ENCODE measurements around the gene ESPN.
"Not testable (repeated sequence)": the region's sequence is repeated elsewhere in the genome, so short reads cannot be mapped to it uniquely, and the experiment has no call there.

Gene ESPN

DNA sequence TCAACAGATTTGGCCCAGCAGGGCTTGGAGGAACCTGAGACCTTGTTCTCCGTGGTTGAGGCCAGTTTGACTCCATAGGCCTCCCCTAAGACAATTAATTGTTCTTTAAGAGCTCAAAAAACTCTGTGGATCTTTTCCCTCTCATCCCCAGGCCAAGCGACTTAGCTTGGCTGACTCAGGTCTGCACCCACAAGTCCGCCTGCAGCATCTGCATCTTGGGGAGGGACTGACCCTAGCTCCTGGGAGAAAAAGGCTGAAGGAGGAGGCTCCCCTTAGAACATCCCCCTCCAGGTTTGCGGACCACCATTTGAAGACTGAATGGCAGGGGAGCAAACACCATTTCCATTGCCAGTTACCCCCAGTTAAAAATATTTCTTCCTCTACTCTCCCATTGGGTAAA lies 3.3 kb upstream of the ESPN start:
- Histone ChIP-seq H3K4me1 (ENCODE audit: control insufficient read depth, insufficient read depth, low read length) (no peaks in the 10 kb centered on the region), H3K27me3 (ENCODE audit: control insufficient read depth, insufficient read depth, low read length) (peaks cover 92% of the 10 kb centered on the region), H3K4me3 (ENCODE audit: low read depth, low read length) (no peak overlapping the region), H3K9ac (ENCODE audit: low read depth, low read length) (no peak overlapping the region), H3K36me3 (ENCODE audit: control insufficient read depth, insufficient read depth, low read length) (no peaks in the 10 kb centered on the region), H3K9me3 (ENCODE audit: control insufficient read depth, insufficient read depth, low read length) (no peaks in the 10 kb centered on the region)

DNA sequence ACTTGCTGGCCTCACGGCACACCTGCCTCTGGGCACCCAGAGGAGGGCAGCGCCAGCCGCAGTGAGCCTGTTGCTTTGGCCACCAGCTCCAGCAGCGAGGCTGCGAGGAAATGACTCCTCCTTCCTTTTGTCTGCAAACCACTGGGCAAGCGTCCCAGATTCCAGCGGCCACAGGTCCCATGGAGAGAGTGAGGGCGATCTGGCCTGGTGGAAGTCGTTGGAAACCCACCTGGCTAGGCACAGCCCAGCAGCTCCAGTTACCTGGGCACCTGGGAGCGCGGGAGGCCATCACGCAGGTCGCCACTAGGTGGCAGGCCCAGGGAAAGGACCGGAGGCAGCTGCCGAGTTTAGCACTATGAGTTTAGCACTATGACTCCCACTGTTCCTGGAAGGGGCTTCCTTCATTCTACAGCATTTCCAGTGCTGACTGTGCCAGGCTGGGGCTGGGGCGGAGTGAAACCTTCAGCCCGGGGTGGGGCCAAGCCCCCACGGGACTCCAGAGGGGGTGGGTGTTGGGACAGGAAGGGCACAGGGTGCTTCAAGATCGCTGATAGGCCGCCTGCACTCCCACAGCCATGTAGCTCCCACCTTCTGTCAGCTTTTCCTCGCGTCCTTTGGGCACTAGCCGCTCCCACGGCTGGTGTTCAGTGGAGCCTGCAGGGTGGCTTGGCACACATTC lies 1.1 kb upstream of the ESPN start:
- peaks cover 79% of the 10 kb centered on the region for H3K27me3 ChIP-seq (ENCODE audit: control insufficient read depth, insufficient read depth, low read length)
- no peaks in the 10 kb centered on the region for H3K4me1 ChIP-seq (ENCODE audit: control insufficient read depth, insufficient read depth, low read length)
- no peaks in the 10 kb centered on the region for H3K36me3 ChIP-seq (ENCODE audit: control insufficient read depth, insufficient read depth, low read length)
- no peaks in the 10 kb centered on the region for H3K9me3 ChIP-seq (ENCODE audit: control insufficient read depth, insufficient read depth, low read length)
- H3K9ac ChIP-seq (ENCODE audit: low read depth, low read length): no peak overlapping the region
- H3K4me3 ChIP-seq (ENCODE audit: low read depth, low read length): peak overlapping the region; percentile 46

DNA sequence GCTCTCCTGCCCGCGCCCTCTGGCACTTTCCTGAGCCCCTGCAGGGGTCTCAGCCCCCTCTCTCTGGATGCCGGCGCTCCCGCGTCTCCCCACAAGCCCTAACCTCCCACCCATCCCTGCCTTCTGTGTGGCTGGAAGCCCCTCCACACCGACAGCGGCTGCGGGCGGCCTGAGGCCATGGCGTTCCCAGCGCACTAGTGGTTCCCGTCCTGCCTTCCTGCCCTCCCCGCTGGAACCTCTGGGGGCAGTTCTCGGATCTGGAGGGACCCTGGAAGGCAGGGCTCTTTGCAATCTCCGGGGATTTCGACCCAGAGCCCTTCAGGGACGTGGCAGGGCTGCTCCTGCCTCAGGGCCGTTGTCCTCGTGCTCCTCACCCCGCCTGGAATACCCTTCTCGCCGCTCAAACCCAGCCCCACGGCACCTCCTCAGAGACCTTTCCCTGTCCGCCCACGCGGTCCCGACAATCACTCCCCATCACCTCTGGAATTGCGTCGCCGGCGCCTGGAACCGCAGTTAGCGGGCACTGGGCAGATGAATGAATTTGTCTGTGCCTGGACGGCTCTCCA lies 493 bp upstream of the ESPN start:
- no peak overlapping the region for H3K9ac ChIP-seq (ENCODE audit: low read depth, low read length)

DNA sequence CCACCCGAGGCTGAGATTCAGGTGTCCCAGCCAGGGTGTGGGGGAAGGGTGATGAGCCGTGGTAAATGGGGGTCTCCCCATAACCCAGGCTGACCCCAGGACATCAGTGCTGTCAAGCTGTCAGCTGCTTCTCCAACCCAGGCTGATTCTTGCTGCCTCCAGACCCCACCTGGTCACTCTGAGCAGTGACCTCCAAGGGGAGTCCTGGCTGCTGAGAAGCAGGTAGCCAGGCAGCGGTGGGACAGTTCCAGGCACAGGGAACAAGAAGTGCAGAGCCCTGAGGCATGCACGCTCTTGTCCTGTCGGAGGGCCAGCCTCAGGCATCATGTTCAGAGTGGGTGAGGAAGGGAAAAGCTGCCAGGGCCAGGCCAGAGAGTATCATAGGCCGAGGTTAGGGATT lies 1.1 kb downstream of the ESPN start:
- Histone ChIP-seq H3K27me3 (ENCODE audit: control insufficient read depth, insufficient read depth, low read length) (peaks cover 62% of the 10 kb centered on the region), H3K4me3 (ENCODE audit: low read depth, low read length) (peak overlapping the region; percentile 33)

More for the DNA sequence above, 493 bp upstream of the ESPN start:
- H3K27me3 ChIP-seq (ENCODE audit: control insufficient read depth, insufficient read depth, low read length): peaks cover 72% of the 10 kb centered on the region
- H3K4me3 ChIP-seq (ENCODE audit: low read depth, low read length): peak overlapping the region; percentile 46
- no peaks in the 10 kb centered on the region for H3K36me3 ChIP-seq (ENCODE audit: control insufficient read depth, insufficient read depth, low read length)
- no peaks in the 10 kb centered on the region for H3K9me3 ChIP-seq (ENCODE audit: control insufficient read depth, insufficient read depth, low read length)
- H3K4me1 ChIP-seq (ENCODE audit: control insufficient read depth, insufficient read depth, low read length): no peaks in the 10 kb centered on the region

DNA sequence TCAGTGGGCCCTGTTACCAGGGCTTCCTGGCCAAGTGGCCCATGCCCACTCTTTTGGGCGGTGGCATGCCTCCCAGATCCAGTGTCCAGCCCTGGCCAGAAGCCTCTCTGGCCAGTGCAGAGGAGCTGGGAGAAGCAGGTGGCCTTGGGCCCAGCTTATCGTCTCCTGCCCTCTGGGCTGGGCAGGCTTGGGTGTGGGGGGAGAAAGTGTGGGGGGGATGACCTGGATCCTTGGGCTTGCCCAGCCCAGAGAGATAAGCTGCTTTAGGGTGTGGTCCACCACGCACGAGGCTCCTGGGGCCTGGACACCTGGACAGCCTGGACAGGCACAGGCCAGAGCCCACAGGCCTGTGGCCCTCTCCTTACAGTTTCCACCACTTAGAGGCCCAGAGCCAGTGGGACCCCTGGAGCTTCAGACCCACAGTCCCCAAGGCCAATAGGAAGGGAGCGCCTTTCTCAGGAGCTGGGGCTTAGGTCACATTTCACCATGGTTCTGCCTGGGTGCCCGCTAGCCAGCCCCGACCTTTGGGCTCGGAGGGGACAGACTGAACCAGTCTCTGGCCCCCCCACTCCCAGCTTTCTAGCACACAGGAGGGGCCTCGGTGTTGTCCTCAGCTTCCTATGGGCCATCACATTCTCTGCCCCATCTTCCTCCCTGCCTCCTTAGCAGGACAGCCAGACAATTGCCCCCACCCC lies 1.8 kb downstream of the ESPN start:
- peaks cover 54% of the 10 kb centered on the region for H3K27me3 ChIP-seq (ENCODE audit: control insufficient read depth, insufficient read depth, low read length)
- no peak overlapping the region for H3K9ac ChIP-seq (ENCODE audit: low read depth, low read length)
- no peak overlapping the region for H3K4me3 ChIP-seq (ENCODE audit: low read depth, low read length)
- no peaks in the 10 kb centered on the region for H3K36me3 ChIP-seq (ENCODE audit: control insufficient read depth, insufficient read depth, low read length)
- H3K4me1 ChIP-seq (ENCODE audit: control insufficient read depth, insufficient read depth, low read length): no peaks in the 10 kb centered on the region
- H3K9me3 ChIP-seq (ENCODE audit: control insufficient read depth, insufficient read depth, low read length): no peaks in the 10 kb centered on the region

More for the DNA sequence above, 1.1 kb downstream of the ESPN start:
- no peaks in the 10 kb centered on the region for H3K36me3 ChIP-seq (ENCODE audit: control insufficient read depth, insufficient read depth, low read length)
- H3K9me3 ChIP-seq (ENCODE audit: control insufficient read depth, insufficient read depth, low read length): no peaks in the 10 kb centered on the region
- no peak overlapping the region for H3K9ac ChIP-seq (ENCODE audit: low read depth, low read length)
- no peaks in the 10 kb centered on the region for H3K4me1 ChIP-seq (ENCODE audit: control insufficient read depth, insufficient read depth, low read length)

DNA sequence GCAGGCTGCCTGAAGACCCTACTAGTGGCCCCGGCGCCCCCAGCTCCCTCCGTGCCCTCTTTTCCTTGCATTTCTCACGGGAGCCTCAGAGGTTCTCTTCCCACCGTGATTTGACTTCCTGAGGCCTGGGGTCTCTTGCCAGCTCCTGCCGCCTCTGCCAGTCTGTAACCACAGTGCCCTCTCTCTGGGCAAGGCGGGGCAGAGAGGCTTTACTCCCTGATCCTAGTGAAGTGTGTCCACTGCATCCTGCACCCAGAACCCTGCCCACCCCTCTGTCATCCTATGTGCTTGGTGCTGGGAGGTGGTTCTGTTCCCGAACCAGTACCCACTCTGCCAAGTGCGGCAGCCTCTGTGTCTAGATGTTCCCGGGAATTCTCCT lies 2.4 kb downstream of the ESPN start:
- no peak overlapping the region for H3K9ac ChIP-seq (ENCODE audit: low read depth, low read length)
- no peak overlapping the region for H3K4me3 ChIP-seq (ENCODE audit: low read depth, low read length)
- H3K4me1 ChIP-seq (ENCODE audit: control insufficient read depth, insufficient read depth, low read length): no peaks in the 10 kb centered on the region
- no peaks in the 10 kb centered on the region for H3K9me3 ChIP-seq (ENCODE audit: control insufficient read depth, insufficient read depth, low read length)
- peaks cover 49% of the 10 kb centered on the region for H3K27me3 ChIP-seq (ENCODE audit: control insufficient read depth, insufficient read depth, low read length)
- H3K36me3 ChIP-seq (ENCODE audit: control insufficient read depth, insufficient read depth, low read length): no peaks in the 10 kb centered on the region

DNA sequence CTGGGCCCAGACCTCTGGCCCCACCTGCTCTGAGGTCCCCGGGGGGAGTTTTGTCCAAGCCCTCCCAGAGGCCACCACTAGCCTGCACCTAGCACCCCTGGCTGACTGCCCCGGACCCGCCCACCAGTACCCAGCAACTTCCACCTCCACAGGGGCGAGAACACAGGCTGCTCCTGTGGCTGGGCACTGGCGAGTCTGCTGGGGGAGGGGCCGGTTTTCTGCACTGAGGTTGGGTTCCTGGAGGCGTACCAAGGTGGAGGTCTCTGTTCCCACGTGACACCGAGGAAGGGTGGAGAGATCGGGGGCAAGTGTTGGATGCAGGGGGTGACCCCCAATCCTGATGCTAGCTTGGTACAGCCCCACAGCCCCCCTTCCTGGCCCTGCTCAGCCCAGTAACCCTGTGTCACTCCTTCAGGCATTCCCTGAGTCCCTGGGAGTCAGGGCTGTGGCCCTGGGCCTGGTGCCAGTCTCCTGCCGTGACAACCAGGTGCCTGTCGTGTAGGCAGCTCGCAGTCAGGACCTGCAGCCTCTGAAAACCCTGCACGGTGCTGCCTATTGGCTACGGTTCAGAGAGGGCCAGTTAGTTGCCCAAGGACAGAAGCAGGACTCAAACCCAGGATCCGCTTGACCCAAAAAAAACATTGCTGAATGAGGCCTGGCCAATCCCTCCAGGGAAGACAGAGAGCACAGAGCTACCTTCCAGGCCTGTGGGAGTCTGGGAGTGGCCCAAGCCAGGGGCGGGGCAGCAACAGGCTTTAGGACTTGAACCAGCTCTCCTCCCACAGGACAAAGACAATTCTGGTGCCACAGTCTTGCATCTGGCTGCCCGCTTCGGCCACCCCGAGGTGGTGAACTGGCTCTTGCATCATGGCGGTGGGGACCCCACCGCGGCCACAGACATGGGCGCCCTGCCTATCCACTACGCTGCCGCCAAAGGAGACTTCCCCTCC lies 3.1 kb downstream of the ESPN start:
- Histone ChIP-seq H3K36me3 (ENCODE audit: control insufficient read depth, insufficient read depth, low read length) (no peaks in the 10 kb centered on the region), H3K27me3 (ENCODE audit: control insufficient read depth, insufficient read depth, low read length) (peaks cover 43% of the 10 kb centered on the region), H3K4me3 (ENCODE audit: low read depth, low read length) (no peak overlapping the region), H3K9ac (ENCODE audit: low read depth, low read length) (no peak overlapping the region), H3K4me1 (ENCODE audit: control insufficient read depth, insufficient read depth, low read length) (no peaks in the 10 kb centered on the region), H3K9me3 (ENCODE audit: control insufficient read depth, insufficient read depth, low read length) (no peaks in the 10 kb centered on the region)

DNA sequence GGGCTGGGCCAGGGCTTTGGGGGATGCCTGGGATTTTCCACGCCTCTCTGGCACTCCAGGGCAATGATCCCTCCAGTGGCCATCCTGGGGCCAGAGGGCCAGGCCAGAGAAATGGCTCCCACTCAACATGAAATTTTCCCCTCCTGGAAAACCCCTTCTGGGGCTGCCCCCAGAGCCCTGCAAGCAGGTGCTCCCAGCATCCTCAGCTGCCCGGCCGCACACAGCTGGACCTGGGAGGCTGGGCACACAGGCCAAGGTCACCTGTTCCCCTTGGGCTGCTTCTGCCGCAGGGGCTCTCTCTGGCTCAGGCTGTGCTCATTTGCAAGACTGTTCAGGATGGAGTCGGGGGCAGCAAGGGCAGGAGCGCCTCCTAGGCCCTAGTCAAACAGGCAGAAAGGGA lies 3.9 kb downstream of the ESPN start:
- H3K36me3 ChIP-seq (ENCODE audit: control insufficient read depth, insufficient read depth, low read length); H3K4me3 ChIP-seq (ENCODE audit: low read depth, low read length); H3K9ac ChIP-seq (ENCODE audit: low read depth, low read length); H3K9me3 ChIP-seq (ENCODE audit: control insufficient read depth, insufficient read depth, low read length); H3K4me1 ChIP-seq (ENCODE audit: control insufficient read depth, insufficient read depth, low read length): not testable (repeated sequence)
- H3K27me3 ChIP-seq (ENCODE audit: control insufficient read depth, insufficient read depth, low read length): peaks cover 35% of the 10 kb centered on the region

DNA sequence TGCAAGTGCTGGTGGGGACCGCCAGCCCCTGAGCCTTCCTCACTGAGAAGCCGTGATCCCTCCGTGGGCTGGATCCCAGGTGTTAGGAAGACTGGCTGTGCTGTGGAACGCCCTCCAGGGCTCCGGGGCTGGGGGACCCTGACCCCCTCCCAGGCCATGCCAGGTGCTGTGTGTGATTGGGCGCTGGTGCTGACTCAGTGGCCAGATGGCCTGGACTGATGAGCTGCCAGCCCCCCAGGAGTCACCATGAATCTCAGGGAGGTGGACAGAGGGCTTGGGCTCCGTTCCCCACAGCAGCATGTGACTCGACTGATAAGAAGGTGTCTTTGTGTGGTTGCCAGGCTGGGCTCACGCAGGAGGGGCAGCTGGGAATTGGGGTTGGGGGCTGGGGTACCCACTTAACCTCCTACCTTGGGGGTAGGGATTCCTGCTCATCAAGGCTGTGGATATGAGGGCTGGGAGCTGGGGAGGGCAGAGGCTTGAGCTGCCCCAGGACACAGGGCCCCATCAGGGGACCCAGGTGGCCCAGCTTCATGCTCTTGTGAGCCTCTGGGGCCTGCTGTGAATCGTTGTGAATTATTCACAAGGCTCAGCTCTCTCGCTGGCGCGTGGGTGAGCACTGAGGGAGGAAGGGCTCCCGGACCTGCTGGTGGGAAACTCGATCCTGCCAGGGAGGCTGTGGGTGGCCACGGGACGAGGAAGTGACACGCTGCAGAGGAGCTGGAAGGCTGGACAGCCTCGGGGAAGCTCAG lies 5.3 kb downstream of the ESPN start:
- peaks cover 23% of the 10 kb centered on the region for H3K27me3 ChIP-seq (ENCODE audit: control insufficient read depth, insufficient read depth, low read length)
- H3K4me1 ChIP-seq (ENCODE audit: control insufficient read depth, insufficient read depth, low read length); H3K36me3 ChIP-seq (ENCODE audit: control insufficient read depth, insufficient read depth, low read length); H3K9me3 ChIP-seq (ENCODE audit: control insufficient read depth, insufficient read depth, low read length); H3K4me3 ChIP-seq (ENCODE audit: low read depth, low read length); H3K9ac ChIP-seq (ENCODE audit: low read depth, low read length): not testable (repeated sequence)

DNA sequence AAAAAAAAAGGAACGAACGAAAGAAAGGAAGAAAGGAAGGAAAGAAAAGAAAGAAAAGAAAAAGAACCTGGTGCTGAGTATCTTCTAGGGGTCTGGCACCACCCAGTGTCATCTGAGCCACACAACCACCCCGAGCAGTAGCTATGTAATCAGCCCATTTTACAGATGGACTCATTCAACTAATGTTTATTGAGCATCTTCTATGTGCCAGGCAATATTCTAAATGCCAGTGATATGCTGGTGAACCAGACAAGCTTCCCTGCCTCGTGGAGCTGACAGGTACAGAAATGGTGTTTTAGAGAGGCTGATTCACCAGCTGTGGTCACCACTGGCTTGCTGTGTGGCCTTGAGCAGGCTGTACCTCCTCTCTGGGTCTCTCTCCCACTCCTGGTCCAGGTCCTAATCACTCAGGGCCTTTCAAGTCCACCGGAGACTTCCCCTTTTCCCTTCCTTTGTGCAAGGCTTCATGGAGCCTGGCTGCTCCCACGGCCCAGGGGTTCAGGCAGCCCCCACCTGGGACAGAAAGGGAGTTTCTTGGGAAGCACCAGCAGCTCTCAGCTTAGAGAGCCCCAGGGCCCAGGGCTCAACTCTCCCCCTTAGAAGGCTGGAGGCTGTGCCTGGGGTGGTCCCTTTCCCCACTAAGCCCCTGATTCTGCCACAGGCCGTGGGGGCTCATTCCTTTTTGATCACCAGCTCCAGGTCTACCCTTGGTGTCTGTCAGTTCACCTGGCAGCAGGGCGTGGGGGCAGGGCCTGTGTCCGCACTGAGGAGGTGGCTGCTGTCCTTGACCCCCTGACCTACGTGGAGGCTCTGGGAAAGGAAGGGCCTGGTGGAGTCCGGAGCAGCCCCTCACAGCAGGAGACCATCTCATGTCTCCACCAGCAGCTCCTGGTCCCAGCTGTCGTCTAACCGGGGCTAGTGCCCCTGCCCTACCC lies 7.3 kb downstream of the ESPN start:
- not testable (repeated sequence) for H3K4me3 ChIP-seq (ENCODE audit: low read depth, low read length); H3K36me3 ChIP-seq (ENCODE audit: control insufficient read depth, insufficient read depth, low read length); H3K4me1 ChIP-seq (ENCODE audit: control insufficient read depth, insufficient read depth, low read length); H3K9ac ChIP-seq (ENCODE audit: low read depth, low read length); H3K27me3 ChIP-seq (ENCODE audit: control insufficient read depth, insufficient read depth, low read length); H3K9me3 ChIP-seq (ENCODE audit: control insufficient read depth, insufficient read depth, low read length)
